ENCODE results near the gene TMED5. TPM values are rescaled to one million over a fixed set of nuclear protein-coding genes. Genes with fewer than 3 reads are reported as not detected.

TMED5 gene
- total and polyA plus RNA-seq, 2 experiments from 2014 or later = 25.0 to 45.2 TPM

- TF ChIP-seq ZNF462 (CRISPR knock-in tag; IDR thresholded peaks at IDR 0.05) = no peak
Measured at GRCh38 chr1:93113127-93113526, 67.1 kb downstream of the TMED5 start (continued).

DNA sequence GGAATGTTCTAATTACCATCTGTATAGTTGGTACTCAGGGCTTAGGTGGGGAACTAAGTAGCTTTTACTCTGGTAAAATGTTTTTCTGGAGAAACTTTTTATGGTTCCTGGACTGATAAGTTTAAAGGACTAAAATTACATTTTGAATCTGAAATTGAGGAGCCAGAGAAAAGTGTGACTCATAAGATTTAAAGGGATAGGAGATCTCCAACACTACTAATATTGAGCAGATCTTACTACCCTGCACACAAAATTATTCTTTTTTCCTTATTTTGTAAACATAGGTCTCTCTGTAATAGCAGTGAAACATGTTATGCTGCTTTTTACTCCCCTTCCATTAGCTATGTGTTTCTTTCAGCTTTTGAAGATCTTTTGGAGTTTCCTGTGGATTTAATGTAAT is 68.7 kb downstream of the TMED5 start:
- Histone ChIP-seq H3K4me2 (peak overlapping the region; percentile 58), H3K4me1 (ENCODE audit: insufficient read depth) (peaks cover 28% of the 10 kb centered on the region), H2AFZ (no peak overlapping the region), H3F3A (replicated peaks; ENCODE audit: low read depth) (no peaks in the 10 kb centered on the region), H3K4me3 (peak overlapping the region; percentile 11; the same call in 1 of the 2 replicates), H3K27me3 (ENCODE audit: insufficient read depth) (no peaks in the 10 kb centered on the region), H3K36me3 (ENCODE audit: insufficient read depth) (peaks cover 12% of the 10 kb centered on the region), H4K20me1 (replicated peaks; ENCODE audit: insufficient read depth) (peaks cover 34% of the 10 kb centered on the region), H3K79me2 (replicated peaks; ENCODE audit: insufficient read depth) (peaks cover 93% of the 10 kb centered on the region), H3K27ac (ENCODE audit: low read depth) (peak overlapping the region; percentile 52; the same call in 1 of the 2 replicates), H3K9me2 (ENCODE audit: insufficient read depth) (no peaks in the 10 kb centered on the region)
- H3K4me3 Mint-ChIP-seq = peak overlapping the region; percentile 37
- H3K9me3 Mint-ChIP-seq = peaks cover 6% of the 10 kb centered on the region; the same call in 2 of the 3 replicates
- H3K27me3 Mint-ChIP-seq (ENCODE audit: insufficient read depth, low read depth, poor library complexity) = peaks cover 3% of the 10 kb centered on the region
- peaks cover 60% of the 10 kb centered on the region for H3K36me3 Mint-ChIP-seq (ENCODE audit: low read depth)
- H3K4me1 Mint-ChIP-seq = peaks cover 41% of the 10 kb centered on the region
- H3K27ac Mint-ChIP-seq = peak overlapping the region; percentile 93
- peak; percentile 44; the same call in 2 of the 3 replicates for ATAC-seq
- DNase-seq (ENCODE audit: low spot score) = no peak
- TF ChIP-seq POLR2AphosphoS5 (IDR thresholded peaks at IDR 0.05; ENCODE audit: low read depth) = no peak
- TF ChIP-seq ETS1 (IDR thresholded peaks at IDR 0.05) = no peak
- no peak for TF ChIP-seq CREB1 (CRISPR knock-in tag; IDR thresholded peaks at IDR 0.05; ENCODE audit: low read depth)
- TF ChIP-seq ZNF462 (CRISPR knock-in tag; IDR thresholded peaks at IDR 0.05) = no peak
- TF ChIP-seq ZNF114 (CRISPR knock-in tag; IDR thresholded peaks at IDR 0.05) = no peak
- TF ChIP-seq EZH2phosphoT487 (IDR thresholded peaks at IDR 0.05; ENCODE audit: unreplicated experiment) = no peak
- TF ChIP-seq JUNB (IDR thresholded peaks at IDR 0.05; ENCODE audit: unreplicated experiment) = no peak
- no peak for TF ChIP-seq ZNF331 (CRISPR knock-in tag; IDR thresholded peaks at IDR 0.05; ENCODE audit: low read depth)
- TF ChIP-seq STAT1 (IDR thresholded peaks at IDR 0.05; ENCODE audit: unreplicated experiment) = no peak
- no peak for TF ChIP-seq NANOG (IDR thresholded peaks at IDR 0.05; ENCODE audit: borderline replicate concordance)
